HL-60 (cell line): ENCODE data around the gene IL20RA.

Experiments used
- CTCF ChIP-seq: IDR thresholded peaks from one replicate; pipeline ENCODE4 v1.5.1; 2011; ENCODE audit warnings: low read length, control low read depth, inconsistent platforms; ENCODE audit not compliant: insufficient read depth
- GABPA ChIP-seq: IDR thresholded peaks from 2 replicates; pipeline ENCODE4 v1.6.1; 2012; ENCODE audit warnings: low read depth
- POLR2AphosphoS5 ChIP-seq: IDR thresholded peaks from 2 replicates; pipeline ENCODE4 v1.6.1; 2012; ENCODE audit warnings: low read depth
- REST ChIP-seq: IDR thresholded peaks from 2 replicates; pipeline ENCODE4 v1.6.1; 2012; ENCODE audit warnings: low read depth; ENCODE audit not compliant: insufficient replicate concordance
- SPI1 ChIP-seq: IDR thresholded peaks from 2 replicates; pipeline ENCODE4 v1.6.1; 2012; ENCODE audit warnings: low read depth, mild to moderate bottlenecking, borderline replicate concordance

- TF ChIP-seq POLR2AphosphoS5 (no peak), CTCF (no peak), GABPA (no peak), REST (no peak), SPI1 (no peak)
Measured at GRCh38 chr6:137051790-137052472, 7.2 kb upstream of the IL20RA start.
